GM18520 (cell line): Measurements from ENCODE around the gene AMOTL2.

ENCODE experiments used
- ATAC-seq: cut with Tn5 transposase; IDR thresholded peaks from one replicate; pipeline ENCODE4 v1.9.1; 2021; ENCODE audit not compliant: unreplicated experiment

The AMOTL2 gene

DNA sequence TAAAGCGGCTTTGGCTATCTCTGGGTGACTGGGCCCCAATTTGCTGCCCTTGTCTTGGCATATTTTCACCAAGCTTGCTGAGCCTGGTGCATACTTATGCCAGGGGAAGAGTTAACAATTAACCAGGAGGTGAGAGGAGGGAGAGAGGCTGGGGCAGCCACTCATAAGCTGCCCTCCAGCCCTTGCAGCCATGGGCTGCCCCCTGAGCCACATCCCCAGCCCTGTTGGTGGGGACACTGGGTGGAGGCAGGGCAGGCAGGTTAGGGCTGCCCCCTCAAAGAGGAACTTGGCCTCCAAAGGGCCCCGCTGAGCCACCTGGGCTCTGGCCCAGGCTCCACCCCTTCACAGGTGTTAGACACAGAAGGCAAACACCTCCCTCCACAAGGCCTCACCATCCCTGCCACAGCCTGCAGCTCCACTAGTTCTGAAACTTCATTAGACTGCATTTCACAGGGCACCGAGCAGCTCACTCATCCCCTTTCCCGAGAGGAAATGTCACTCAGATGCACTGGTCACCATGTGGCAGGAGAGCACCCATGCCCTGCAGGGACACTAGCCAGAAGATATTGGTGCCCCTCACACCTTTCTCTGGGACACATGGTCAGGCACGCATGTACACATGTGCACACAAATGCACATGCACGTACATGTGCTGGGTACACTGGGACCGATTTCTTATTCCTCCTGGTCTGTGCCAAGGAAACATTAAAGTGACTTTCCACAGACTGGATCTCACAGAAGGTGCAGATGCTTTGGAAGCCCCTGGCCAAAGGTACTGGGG lies 20.2 kb downstream of the AMOTL2 start:
- ATAC-seq = no peak

DNA sequence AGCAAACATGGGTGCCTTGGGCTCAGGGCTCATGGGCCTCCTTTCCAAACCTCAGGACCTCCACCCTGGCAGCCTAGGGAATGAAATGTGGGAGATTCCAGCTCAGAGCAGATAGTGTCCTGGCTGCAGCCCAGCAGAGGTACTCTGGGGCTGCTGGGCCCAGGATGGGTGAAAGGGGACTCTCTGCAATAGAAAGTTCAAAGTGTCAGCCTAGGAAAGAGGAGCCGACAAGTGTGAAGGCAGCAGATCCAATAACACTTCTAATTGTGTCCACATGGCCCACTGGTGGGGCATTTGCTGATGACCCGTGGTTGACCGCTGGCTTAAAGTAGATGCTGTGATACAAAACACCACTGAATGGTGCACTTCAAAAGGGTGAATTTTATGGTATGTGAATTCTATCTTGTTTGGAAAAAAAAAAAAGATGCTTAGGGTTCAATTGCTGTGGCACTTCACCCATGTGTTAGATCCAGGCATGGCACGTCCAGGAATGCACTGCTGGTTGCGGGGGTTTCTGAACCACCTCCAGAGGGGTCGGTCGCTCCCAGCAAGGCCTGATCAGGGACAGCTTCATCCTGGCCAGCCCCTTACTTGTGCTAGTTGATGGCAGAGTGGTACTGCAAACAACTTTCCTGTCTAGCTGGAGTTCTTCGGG lies 20.9 kb downstream of the AMOTL2 start:
- no peak for ATAC-seq

DNA sequence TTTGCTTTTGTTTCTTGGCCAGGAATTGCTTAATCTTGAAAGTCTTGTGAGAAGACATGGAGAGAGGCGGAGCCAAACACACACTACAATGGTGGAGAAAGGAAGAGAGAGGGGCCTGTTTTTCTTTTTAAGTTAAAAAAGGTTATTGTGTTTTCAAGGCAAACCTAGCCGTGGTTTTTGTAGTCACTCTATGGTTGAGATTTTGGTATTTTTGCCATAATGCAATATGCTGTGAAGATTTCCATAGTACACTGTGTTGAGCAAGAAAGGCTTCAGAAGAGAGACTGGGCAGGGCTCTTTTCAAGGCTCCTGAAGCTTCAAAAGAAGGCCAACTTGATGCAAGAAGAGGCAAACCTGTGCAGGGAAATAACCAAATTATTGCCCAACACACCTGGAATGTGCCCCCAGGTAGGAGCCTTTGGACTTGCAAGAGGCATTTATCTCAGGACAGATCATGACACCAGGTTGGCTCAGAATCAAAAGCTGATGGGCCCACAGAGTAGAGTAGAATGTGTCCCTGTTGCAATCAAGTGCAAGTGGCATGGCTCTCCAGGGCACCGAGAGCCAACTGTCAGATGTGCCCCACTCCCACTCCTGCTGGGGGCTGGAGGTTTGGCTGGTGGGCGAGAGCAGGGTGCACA lies 22.1 kb downstream of the AMOTL2 start:
- ATAC-seq = no peak

DNA sequence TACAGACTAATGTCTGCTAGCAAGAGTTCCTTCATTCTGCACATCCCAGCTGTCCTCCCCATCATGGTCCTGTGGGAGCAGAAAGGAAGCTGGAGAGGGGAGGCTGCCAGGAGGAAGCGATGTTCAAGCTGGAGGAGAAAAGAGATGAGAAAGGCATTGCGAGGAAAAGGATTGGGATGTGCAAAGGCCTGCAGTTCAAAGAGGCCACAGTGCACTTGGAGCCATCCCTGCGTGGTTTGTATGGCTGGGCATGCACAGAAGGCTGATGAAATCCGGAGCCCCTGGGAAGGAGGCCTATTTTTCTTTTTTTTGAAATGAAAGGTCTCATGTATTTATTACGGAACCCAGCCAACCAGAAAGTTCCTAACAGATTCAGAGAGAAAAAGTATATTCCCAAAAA lies 22.8 kb downstream of the AMOTL2 start:
- ATAC-seq = no peak

DNA sequence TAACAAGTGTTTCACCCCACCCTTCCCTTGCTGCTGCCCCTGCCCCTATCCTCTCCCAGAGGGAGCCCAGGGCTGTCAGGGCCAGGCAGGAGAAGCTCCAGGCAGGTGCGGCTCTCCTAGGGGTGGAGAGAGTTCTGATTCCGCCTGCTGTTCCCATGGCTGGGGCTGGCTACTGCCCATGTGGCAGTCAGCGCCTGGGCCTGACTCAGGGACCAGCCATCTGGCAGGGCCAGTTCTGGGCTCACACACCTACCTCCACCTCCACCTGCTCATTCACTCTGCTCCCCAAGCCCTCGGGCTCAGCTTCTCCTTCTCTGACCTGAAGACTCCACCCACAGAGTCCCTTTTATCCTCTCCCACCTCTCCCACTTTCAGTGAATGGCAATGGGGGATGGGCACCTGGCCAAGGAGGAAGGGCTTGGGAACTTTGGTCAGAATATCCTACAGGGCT lies 23.4 kb downstream of the AMOTL2 start:
- no peak for ATAC-seq

DNA sequence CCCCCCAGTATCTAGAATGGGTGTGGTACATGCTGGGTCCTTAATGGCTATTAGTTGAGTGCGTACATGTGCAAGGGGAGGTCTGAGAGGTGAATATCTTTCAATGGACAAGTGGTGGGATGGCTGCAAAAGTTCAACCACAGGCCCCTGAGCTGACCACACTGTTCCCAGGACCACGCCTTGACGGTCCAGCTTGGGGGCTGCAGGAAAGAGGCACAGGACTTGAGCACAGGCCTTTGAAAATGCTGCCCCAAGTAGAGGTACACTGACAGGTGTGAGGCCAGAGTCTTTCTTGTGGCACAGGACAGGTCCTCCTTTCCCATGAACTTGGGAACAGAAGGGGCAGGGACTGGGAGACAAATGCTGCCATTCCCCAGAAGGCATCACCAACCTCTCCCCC lies 24.0 kb downstream of the AMOTL2 start:
- ATAC-seq = no peak

DNA sequence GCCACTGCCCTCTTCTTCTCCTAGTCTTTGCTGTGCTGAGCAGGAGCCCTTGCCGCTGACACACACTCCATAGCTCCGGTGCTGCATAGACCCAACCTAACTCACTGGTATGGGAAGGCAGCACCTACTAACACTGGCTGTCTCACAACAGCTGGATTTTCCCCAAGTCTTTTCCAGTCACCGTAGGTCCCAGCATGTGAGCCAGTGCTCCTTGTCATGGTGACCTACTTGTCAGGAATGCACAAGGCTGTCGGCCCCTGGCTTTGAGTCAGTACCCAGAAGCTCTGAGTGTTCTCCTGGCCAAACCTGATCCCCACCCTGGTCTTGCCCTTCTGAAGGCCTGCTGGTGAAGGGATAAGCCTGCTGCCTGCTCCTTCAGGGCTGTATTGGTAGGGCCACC lies 25.7 kb downstream of the AMOTL2 start:
- no peak for ATAC-seq

DNA sequence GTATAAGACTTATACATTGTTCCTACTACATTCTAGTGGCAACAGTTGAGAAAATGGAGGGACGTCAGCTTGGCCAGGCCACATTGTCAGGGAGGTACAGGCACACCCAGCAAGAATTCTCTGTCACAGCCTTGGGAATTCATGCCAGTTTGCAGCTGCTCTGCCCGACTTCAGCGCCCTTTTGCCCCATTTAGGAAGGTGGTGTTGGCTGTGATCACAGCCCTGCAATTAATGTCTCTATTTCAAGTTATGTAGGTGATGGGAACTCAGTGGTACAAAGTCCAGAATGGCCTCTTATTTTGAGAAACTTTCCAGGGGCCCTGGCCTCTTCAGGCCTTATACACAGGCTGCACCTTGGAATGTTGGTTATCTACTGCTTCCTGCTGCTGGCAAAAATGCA lies 26.7 kb downstream of the AMOTL2 start:
- ATAC-seq = no peak

DNA sequence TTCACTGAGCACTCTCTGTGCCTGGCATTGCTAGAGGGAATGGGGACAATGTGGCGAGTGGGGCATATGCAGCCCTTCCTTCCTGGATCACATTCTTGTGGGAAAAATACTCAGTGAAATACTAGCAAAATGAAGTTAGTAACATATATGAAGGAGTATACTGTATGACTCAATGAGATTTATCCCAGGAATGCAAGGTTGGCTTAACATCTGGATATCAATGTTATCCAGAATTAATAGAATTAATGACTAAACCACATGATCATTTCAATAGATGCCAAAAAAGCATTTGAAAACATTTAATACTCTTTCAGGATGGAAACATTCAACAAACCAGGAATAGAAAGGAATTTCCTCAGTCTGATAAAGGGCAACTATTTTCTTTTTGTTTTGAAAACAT lies 27.5 kb downstream of the AMOTL2 start:
- ATAC-seq = no peak

DNA sequence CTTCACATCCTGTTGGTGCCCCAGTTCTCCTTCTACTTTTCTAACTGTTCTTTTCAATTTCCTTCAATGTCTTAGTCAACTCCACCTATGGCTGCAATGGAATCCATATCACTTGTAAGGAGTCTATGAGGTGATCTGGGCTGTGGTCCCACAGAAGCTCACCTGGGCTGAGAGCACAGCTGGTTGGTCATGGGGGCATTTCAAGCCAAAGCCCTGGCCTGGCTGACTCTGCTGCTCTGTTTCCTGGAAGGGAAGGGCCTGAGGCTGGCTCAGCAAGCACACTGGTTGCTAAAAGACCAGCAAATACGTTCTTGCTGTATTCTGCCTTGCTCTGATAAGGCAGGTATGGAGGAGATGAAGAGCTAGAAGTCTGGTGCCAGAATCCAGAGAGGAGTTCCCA lies 29.0 kb downstream of the AMOTL2 start:
- ATAC-seq = no peak

DNA sequence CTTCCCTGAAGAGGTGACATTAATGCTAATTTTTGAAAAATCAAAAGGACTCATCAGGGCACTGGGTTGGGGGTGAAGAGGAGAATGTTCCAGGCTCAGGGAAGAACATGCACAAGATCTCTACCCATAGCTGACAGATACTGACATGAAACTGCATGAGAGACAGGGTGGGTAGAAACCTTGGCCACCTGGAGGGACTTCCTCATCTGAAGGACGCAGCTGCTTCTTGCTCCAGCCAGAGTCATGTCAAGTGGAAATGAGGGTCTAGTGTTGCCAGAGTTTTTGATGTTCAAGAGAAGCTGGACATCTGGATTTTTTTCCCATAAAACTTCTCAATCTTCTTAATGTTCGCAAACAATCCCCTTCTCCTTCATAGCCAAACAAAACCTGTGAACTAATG lies 29.7 kb downstream of the AMOTL2 start:
- no peak for ATAC-seq

DNA sequence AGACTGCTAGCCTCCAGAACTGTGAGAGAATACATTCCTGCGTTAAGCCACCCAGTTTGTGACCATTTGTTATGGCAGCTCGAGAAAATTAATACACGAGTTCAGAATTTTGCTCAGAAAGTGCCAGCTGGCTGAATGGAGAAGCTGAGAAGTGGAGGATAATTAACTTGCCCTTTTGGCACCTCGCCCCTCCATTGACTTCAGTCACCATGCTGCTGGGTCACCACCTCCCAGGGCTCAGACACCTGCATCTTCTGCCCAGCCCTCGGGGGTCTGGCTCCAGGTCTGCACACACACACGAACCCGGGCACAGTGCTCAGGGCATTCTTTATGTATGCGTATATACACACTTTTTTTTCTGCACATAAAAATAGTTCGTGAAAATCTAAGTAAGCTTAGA lies 32.0 kb downstream of the AMOTL2 start:
- ATAC-seq = no peak

DNA sequence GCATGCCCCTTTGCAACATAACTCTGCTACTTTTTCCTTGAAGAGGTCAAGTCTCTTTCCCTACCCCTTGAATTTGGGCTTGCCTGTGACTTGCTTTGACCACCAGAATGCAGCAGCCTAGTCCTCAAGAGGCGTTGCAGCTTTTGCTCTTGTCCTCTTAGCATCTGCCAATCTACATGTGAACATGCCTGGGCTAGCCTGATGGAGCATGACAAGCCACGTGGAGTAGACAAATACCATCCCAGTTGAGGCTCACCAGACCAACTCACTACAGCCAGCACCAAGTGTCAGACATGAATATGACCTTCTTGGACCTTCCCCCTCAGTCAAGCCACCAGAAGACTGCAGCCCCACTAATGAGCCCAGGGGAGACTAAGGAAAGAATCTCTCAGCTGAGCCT lies 32.9 kb downstream of the AMOTL2 start:
- ATAC-seq = no peak

DNA sequence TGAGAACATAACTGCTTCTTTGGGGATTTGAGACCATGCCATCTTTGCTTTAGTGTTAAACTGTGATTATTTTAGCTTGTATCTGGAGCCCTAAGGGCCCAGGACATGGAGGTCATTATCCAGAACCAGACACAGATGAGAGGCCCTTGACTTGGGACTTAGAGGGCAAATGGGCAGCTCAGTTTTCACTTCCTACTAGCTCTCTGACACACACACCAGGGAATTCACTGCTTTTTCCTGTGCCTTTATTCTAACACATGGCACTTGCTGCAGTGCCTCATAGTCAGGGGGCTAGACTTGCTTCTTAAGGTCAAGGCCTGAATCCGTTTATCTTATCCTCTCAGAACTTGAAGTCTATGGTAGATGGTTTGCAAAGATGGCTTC lies 33.3 kb downstream of the AMOTL2 start:
- no peak for ATAC-seq

DNA sequence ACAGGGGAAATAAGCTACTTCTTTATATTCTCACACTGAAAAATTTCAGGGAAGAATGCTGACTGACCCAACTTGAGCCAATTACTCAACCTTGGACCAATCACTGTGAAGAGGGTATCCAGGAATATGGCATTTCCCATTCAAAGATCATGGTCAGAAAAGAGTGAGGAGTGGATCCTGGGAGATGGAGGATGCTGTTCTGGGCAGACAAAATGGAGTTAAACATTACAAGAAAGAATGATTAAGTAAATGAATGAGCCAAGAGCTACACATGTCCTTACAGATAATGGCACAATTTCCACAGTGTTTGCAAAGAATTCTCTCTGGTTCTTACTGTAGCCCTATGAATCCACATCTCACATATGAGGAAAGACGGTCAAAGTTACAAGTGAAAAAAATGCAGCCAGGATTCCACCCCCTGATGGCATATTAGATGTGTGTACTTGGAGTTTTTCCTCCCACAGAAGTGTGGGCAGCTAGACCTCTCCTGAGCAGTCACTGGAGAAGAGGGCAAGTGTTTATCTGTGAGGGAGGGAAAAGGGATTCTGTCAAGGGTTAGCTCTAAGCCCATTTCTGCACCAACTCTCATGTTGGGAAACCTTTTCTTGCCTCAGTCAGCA lies 33.8 kb downstream of the AMOTL2 start:
- ATAC-seq = no peak

DNA sequence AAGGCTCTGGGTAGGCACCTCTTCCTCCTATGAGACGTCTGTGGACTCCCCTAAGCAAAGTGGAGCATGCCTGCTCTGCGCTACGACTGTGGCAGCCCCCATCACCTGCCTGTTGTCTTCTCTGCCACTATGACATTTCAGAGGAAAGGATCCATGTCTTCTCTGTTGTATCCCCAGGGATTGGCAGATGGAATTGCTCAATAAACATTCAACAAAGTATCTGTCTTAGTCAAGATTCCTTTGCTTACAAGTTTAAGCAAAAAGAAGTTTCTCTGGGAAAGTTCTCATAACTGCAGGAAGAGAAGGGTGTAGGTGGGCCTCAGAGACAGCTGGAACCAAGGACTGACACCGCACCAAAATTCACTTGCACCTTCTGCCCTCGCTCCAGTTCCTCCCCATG lies 34.3 kb downstream of the AMOTL2 start:
- ATAC-seq = no peak

DNA sequence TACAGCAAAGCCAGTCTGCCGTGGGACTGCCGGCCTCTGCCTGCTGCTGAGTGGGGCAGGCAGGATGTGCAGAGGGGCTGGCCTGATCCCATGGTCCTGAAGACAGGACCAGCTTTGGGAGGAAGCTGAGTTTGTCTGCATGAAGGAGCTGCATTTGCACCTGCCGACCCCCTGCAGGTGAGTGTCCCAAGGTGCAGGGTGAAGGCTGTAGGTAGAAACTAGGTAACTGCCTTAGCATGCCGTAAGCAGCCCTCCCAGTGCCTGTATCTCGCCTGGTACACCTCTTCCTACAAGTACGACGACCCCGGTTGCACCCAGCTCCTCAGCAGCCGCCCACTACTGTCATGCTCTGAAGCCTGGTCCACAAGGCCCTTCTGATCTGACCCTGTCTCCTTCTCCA lies 34.9 kb downstream of the AMOTL2 start:
- ATAC-seq = no peak

DNA sequence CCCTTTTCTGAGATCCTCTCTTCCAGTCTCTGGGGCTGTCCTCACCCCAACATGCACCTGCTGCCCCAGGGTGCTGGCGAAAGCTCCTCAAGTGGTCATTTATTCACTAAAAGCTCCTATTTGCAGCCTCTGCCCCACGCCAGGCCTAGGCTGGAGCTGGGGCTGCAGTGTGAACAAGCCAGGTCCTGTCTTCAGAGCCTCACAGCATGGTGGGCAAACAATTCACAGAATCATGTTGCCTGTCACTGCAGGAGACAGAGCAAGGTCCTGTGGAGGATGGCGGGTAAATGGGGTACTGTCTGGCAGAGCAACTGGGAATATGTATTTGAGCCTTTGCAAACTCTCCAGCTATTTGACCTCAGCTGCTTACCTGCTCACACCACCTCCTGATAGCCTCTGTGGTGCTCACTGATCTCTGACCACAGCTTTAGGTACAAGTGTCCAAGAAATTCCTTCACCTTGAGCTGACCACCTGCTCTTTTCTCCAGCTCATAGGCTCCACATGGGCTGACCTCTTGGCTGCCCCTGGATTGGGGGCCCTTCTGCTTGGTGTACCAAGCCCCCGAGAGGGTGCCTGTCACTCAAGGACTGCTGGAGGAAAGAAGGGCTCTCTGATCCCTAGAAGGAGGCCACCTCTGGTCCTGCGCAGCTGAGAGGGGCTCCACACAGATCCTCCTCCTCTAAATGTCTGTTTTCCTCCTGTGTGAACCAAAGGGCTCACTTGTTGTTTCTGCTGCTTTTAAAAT lies 35.6 kb downstream of the AMOTL2 start:
- no peak for ATAC-seq

DNA sequence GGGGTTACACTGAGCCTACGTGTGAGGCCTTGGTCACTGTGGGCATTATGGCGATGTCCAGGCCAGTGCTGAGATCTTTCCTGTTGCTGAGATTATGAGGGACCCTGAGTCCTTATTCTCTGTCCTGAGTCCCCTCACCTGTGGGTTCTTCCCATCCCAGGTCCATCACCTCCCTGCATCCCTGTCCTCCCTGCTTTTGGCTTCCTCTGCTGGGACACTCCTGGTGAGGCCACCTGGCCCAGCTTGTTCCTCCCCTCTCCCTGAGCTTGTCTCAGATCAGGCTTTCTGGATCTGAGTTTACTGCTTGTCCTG lies 36.1 kb downstream of the AMOTL2 start:
- no peak for ATAC-seq

DNA sequence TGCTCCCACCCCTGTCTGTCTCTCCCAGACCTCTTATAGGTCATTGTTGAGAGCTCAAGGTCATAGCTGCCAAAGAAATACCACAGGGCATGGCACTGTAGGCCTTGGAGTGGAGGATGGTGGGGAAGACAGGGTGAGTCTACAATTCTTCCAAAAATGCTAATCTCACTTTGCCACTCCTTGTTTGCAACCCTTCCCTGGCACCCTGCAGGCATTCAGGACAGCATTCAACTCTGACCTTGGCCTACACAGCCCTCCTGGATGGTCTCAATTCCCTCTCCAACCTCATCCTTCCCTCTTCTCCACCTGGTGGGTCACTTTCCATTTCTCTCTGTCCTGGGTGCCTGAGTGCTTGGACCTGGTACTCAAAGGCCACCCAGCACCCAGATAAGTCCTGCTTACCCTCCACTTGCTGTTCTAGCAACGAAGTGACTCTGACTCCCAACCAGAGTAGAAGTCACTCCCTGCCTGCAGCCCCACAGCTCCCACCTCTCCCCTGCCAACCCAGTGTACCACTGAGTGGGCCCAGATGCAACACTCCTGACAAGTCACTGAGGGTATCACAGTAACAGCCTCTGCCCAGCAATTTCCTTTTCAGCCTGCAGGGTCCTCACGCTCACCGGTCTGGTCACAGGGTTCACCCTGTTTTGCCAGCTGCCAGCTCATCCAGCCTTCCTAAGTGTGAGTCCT lies 36.6 kb downstream of the AMOTL2 start:
- no peak for ATAC-seq

DNA sequence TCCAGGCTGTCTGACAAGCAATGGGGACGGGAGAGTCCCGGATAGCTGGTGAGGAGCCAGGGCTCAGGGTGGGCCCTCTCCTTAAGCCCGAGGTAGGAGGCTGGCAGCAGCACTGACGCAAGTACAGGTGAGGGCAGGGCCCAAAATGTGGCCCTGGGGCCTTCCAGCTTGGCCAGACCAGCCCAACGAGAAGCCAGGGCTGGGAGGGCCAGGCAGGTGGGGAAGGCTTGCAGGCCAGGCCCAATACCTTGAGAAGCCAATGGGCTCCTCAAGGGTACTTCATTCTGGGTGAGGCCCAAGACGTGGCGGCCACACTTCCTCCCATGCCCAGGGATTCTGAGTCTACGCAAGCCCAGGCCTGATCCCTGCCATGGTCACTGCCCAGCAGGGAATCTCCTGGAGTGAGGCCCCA lies 37.2 kb downstream of the AMOTL2 start:
- no peak for ATAC-seq
